ENCODE results near the gene LRRC41.

DNA sequence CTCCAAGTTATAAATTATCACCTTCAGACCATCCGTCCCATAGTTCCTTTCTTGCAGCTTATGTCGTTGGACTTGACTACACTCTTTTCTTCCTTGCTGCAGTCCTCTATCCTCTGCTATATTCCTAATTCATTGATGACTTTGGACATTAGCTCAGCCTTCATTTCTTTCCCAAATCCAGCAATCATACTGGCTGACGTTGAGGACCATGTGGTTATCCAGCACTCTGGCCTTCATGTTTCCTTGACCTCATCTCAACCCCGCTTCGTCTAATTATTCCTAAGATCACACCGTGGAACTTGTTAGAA, 28.4 kb downstream of the LRRC41 start:
- TF ChIP-seq POLR2A (IDR thresholded peaks at IDR 0.05; ENCODE audit: low read depth, low read length): no peak
- no peak for TF ChIP-seq POLR2AphosphoS5 (IDR thresholded peaks at IDR 0.05; ENCODE audit: low read depth, low read length)
- no peak for TF ChIP-seq TAF1 (IDR thresholded peaks at IDR 0.05; ENCODE audit: low read depth, low read length)
- TF ChIP-seq SPI1 (IDR thresholded peaks at IDR 0.05; ENCODE audit: low read depth, low read length): no peak
- no peak for TF ChIP-seq PAX5 (IDR thresholded peaks at IDR 0.05; ENCODE audit: insufficient read depth, low read length, severe bottlenecking)
